K562 (cell line): ENCODE data around the gene CD300LB. TPM values are rescaled to one million over a fixed set of nuclear protein-coding genes. Genes with fewer than 3 reads are reported as not detected.

ENCODE experiments used
- ATAC-seq: fragments of 200-7000 bp; cut with Tn5 transposase; 3 replicates; pipeline ENCODE4 v1.9.1; 2020; ENCODE audit warnings: moderate library complexity
- BruUV-seq: library from RNA; stranded (reverse); fragments of 400-500 nt; replicated peaks from 2 replicates; lab custom pipeline; 2021; lab: Mats Ljungman, UMichigan
- CTCF ChIA-PET: fragments of 300-600 bp; formaldehyde crosslinking; extraction: SDS; loops from one replicate; lab custom pipeline; 2021; ENCODE audit warnings: low intra/inter-chr PET ratio; lab: Yijun Ruan, JAX
- POLR2A ChIA-PET: fragments of 300-600, 350-650 bp; sonication (Branson Sonifier 250); formaldehyde crosslinking; extraction: SDS; loops from one replicate; lab custom pipeline; 2021; ENCODE audit warnings: antibody characterized with exemption, inconsistent platforms; lab: Yijun Ruan, JAX
- DNase-seq, 4 experiments: peaks; one replicate each; pipeline versions ENCODE4 v3.0.0 to v3.0.0-alpha.2; 2011 to 2018; ENCODE audit warnings: low spot score in 3 of 4, mixed read lengths in 3 of 4; ENCODE audit errors: extremely low read depth in 1 of 4
- FAIRE-seq: peaks from 2 replicates; lab custom pipeline; 2011; peaks lifted over from hg19 to GRCh38; lab: Jason Lieb, UNC
- H2AFZ ChIP-seq: 2 replicates; pipeline ENCODE4 v1.6.0; 2011; ENCODE audit warnings: low read depth, low read length, control low read depth, inconsistent platforms
- H3K27ac ChIP-seq: fragments of 200-600 bp; 3 replicates; pipeline ENCODE4 v1.8.0; 2011; ENCODE audit warnings: low read depth, mild to moderate bottlenecking, control low read depth, inconsistent platforms, low read length, moderate library complexity, mixed read lengths; ENCODE audit errors: extremely low read depth
- H3K27me3 ChIP-seq, 2 experiments: fragments of 300-600 bp in 1 of 2; 2 replicates in 1 of 2; 3 replicates in 1 of 2; pipeline versions ENCODE4 v1.6.0 to v1.8.0; 2011; ENCODE audit warnings: inconsistent platforms in 2 of 2, low read length in 2 of 2, mild to moderate bottlenecking in 1 of 2, mixed read lengths in 1 of 2, moderate library complexity in 1 of 2; ENCODE audit not compliant: control insufficient read depth in 2 of 2, insufficient read depth in 2 of 2
- H3K36me3 ChIP-seq: fragments of 300-600 bp; 3 replicates; pipeline ENCODE4 v1.8.0; 2011; ENCODE audit warnings: mild to moderate bottlenecking, low read length, inconsistent platforms; ENCODE audit not compliant: control insufficient read depth, insufficient read depth
- H3K4me1 ChIP-seq, 2 experiments: fragments of 200-600 bp in 1 of 2; replicated peaks in 1 of 2; 2 replicates in 1 of 2; 3 replicates in 1 of 2; pipeline versions ENCODE4 v1.5.1 to v1.8.0; 2011; ENCODE audit warnings: inconsistent platforms in 2 of 2, low read length in 2 of 2, mild to moderate bottlenecking in 1 of 2, mixed read lengths in 1 of 2, moderate library complexity in 1 of 2; ENCODE audit not compliant: control insufficient read depth in 2 of 2, insufficient read depth in 2 of 2
- H3K4me2 ChIP-seq: 2 replicates; pipeline ENCODE4 v1.6.1; 2011; ENCODE audit warnings: low read length, control low read depth, inconsistent platforms, mixed read lengths; ENCODE audit not compliant: insufficient read depth
- H3K4me3 ChIP-seq: fragments of 200-600 bp; sonication (generic), shearing (Covaris generic); 2 replicates; pipeline ENCODE4 v1.5.1; 2016; ENCODE audit warnings: control low read depth, inconsistent platforms
- H3K79me2 ChIP-seq: fragments of 200-600 bp; 3 replicates; pipeline ENCODE4 v1.8.0; 2011; ENCODE audit warnings: low read length, inconsistent platforms; ENCODE audit not compliant: control insufficient read depth, insufficient read depth
- H3K9ac ChIP-seq, 2 experiments: 2 replicates each; pipeline versions ENCODE4 v1.6.0 to v1.6.1; 2011; ENCODE audit warnings: low read depth in 2 of 2, low read length in 2 of 2, control low read depth in 1 of 2, inconsistent platforms in 1 of 2, mild to moderate bottlenecking in 1 of 2, mixed read lengths in 1 of 2; ENCODE audit not compliant: insufficient read depth in 1 of 2
- H3K9me1 ChIP-seq: one replicate; pipeline ENCODE4 v1.6.0; 2011; ENCODE audit warnings: inconsistent platforms, mild to moderate bottlenecking, low read length, moderate library complexity; ENCODE audit not compliant: control insufficient read depth, insufficient read depth
- H3K9me3 ChIP-seq: replicated peaks from 2 replicates; pipeline ENCODE4 v1.5.1; 2011; ENCODE audit warnings: low read depth, low read length, inconsistent platforms; ENCODE audit not compliant: control insufficient read depth, insufficient read depth
- H4K20me1 ChIP-seq: replicated peaks from 2 replicates; pipeline ENCODE4 v1.6.1; 2011; ENCODE audit warnings: low read length, inconsistent platforms, mixed read lengths; ENCODE audit not compliant: control insufficient read depth, insufficient read depth
- C11orf30 ChIP-seq: fragments of 450-650 bp; IDR thresholded peaks from 2 replicates; pipeline ENCODE4 v1.6.1; 2016; ENCODE audit warnings: low read depth, mild to moderate bottlenecking
- NFE2 ChIP-seq: IDR thresholded peaks from 2 replicates; pipeline ENCODE4 v1.6.1; 2014; ENCODE audit warnings: antibody characterized with exemption, low read depth
- PHF8 ChIP-seq: fragments of 200-600 bp; sonication (generic); IDR thresholded peaks from 2 replicates; pipeline ENCODE4 v1.6.1; 2012; ENCODE audit warnings: mixed run types, mild to moderate bottlenecking, inconsistent platforms, low read length, moderate library complexity, borderline replicate concordance
- PTTG1 ChIP-seq: fragments of 450-650 bp; IDR thresholded peaks from 2 replicates; pipeline ENCODE4 v1.6.1; 2016; ENCODE audit warnings: low read depth, mild to moderate bottlenecking, missing genetic modification characterization, missing compliant biosample characterization
- ZNF212 ChIP-seq: fragments of 450-650 bp; formaldehyde crosslinking; IDR thresholded peaks from 2 replicates; pipeline ENCODE4 v1.4.0; 2020; ENCODE audit warnings: mild to moderate bottlenecking
- WGBS: fragments of 100-300 bp; shearing (Covaris generic); methylation state at CpG from one replicate; pipeline ENCODE4 v1.1.6; 2016; ENCODE audit warnings: low coverage, mixed read lengths; ENCODE audit not compliant: insufficient coverage; ENCODE audit errors: missing lambda C conversion rate; 5-methylcytosine and 5-hydroxymethylcytosine counted together
- in situ Hi-C: fragments of 300-500 bp; cut with MboI; formaldehyde crosslinking; loops from 4 replicates; pipeline ENCODE4 v1.15.0; 2018; ENCODE audit warnings: inconsistent platforms, mixed read lengths
- intact Hi-C: fragments of 100-400 bp; cut with micrococcal nuclease; formaldehyde crosslinking; loops from 2 replicates; pipeline ENCODE4 v1.14.2; 2022
- polyA plus RNA-seq, 8 experiments: library from polyadenylated mRNA; depleted of rRNA in 4 of 8; stranded (reverse) in 5 of 8; unstranded in 3 of 8; fragments of >200 nt; fragmentation: Nextera tagmentation in 2 of 8; fragmentation: Illumina TruSeq in 1 of 8; extraction: Ambion mirVana in 2 of 8; extraction: Trizol in 1 of 8; gene quantifications; 2 replicates each; pipeline versions ENCODE4 v1.2.1 to v1.2.3, GENCODE V29; 2011 to 2014; ENCODE audit warnings: inconsistent platforms in 1 of 8, missing spikeins in 1 of 8
- total RNA-seq, 7 experiments: library from RNA; depleted of rRNA in 6 of 7; stranded (reverse); fragments of >200 nt in 6 of 7; fragmentation: Illumina TruSeq in 2 of 7; extraction: Trizol in 2 of 7; gene quantifications; 2 replicates each; pipeline versions ENCODE4 v1.2.1 to v1.2.3, GENCODE V29; 2011 to 2021; ENCODE audit warnings: low replicate concordance in 1 of 7
- TF ChIP-seq, protein P1 (sequence below): sonication (generic); formaldehyde crosslinking; IDR thresholded peaks from 2 replicates; pipeline ENCODE4 v1.4.0; 2020; ENCODE audit warnings: mild to moderate bottlenecking, missing genetic modification reagents
- TF ChIP-seq, protein P2 (sequence below): sonication (generic); formaldehyde crosslinking; IDR thresholded peaks from 2 replicates; pipeline ENCODE4 v1.8.0; 2022; ENCODE audit warnings: mild to moderate bottlenecking, missing genetic modification reagents

CD300LB gene
- total and polyA plus RNA-seq, 9 of the 15 experiments (the other 6 are each of a cell fraction or from before 2014, with no cell fraction given): not detected

DNA sequence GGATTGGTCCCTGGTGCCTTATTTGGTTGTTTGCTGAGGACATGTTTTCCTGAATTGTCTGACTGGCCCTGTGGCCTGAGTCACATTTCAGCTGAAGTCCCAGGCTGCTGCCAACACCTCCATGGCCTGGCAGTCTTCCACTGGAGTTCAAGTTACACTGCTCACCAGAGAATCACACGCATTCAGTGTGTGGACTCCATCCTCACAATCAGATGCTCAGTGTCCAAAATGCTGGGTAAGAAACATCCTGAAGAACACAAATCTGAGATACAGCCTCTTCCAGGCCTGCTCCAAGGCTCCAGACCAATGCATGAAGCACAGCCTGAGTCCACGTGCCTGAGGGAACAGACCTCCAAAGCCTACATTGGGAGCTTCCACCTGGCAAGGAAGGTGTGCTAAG, 19.2 kb downstream of the CD300LB start:
- Histone ChIP-seq H3K9ac (no peak overlapping the region), H3K9me3 (peaks cover 13% of the 10 kb centered on the region), H3K4me2 (no peak overlapping the region), H4K20me1 (no peaks in the 10 kb centered on the region), H2AFZ (no peak overlapping the region), H3K36me3 (no peaks in the 10 kb centered on the region; the same call in 2 of the 3 replicates), H3K4me3 (no peak overlapping the region), H3K4me1 (no peaks in the 10 kb centered on the region), H3K9me1 (no peaks in the 10 kb centered on the region), H3K27ac (no peak overlapping the region), H3K27me3 (no peaks in the 10 kb centered on the region), H3K79me2 (no peaks in the 10 kb centered on the region)
- intact Hi-C loops: no loop called here
- 0% methylated on average over 2 of the region's 2 CpGs for WGBS
- ChIA-PET CTCF (no interaction called here), POLR2A (interaction anchor here (0.6 to 2.2 kb wide), 2 partner anchors 11 to 58 kb away, joined by 4 to 5 read pairs; no protein-coding TSS in a partner anchor)
- no peak for DNase-seq
- in situ Hi-C loops: no loop called here
- ATAC-seq: no peak
- no peak for TF ChIP-seq ZNF212 (CRISPR knock-in tag)
- no peak for TF ChIP-seq PHF8
- TF ChIP-seq, protein P1, sequence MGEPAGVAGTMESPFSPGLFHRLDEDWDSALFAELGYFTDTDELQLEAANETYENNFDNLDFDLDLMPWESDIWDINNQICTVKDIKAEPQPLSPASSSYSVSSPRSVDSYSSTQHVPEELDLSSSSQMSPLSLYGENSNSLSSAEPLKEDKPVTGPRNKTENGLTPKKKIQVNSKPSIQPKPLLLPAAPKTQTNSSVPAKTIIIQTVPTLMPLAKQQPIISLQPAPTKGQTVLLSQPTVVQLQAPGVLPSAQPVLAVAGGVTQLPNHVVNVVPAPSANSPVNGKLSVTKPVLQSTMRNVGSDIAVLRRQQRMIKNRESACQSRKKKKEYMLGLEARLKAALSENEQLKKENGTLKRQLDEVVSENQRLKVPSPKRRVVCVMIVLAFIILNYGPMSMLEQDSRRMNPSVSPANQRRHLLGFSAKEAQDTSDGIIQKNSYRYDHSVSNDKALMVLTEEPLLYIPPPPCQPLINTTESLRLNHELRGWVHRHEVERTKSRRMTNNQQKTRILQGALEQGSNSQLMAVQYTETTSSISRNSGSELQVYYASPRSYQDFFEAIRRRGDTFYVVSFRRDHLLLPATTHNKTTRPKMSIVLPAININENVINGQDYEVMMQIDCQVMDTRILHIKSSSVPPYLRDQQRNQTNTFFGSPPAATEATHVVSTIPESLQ (CRISPR knock-in tag): no peak
- no peak for FAIRE-seq
- no TSS peak for BruUV-seq

DNA sequence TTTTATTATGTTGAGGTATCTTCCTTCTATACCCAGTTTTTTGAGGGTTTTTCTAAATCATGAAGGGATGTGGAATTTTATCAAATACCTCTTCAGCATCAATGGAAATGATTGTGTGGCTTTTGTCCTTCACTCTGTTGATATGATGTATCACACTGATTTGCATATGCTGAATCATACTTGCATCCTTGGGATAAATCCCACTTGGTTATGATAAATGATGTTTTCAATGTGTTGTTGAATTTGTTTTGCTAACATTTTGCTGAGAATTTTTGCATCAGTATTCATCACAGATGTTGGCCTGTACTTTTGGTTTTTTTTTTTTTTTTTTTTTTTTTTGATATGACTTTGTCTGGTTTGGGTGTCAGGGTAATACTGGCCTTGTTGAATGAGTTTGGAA, 23.1 kb downstream of the CD300LB start:
- H3K27ac ChIP-seq: no peak overlapping the region
- TF ChIP-seq NFE2 (0 out of 2 replicates have a peak, but pooled peaks have one; percentile 2), PTTG1 (tag) (no peak), C11orf30 (0 out of 2 replicates have a peak, but pooled peaks have one; percentile 6)
- TF ChIP-seq, protein P2, sequence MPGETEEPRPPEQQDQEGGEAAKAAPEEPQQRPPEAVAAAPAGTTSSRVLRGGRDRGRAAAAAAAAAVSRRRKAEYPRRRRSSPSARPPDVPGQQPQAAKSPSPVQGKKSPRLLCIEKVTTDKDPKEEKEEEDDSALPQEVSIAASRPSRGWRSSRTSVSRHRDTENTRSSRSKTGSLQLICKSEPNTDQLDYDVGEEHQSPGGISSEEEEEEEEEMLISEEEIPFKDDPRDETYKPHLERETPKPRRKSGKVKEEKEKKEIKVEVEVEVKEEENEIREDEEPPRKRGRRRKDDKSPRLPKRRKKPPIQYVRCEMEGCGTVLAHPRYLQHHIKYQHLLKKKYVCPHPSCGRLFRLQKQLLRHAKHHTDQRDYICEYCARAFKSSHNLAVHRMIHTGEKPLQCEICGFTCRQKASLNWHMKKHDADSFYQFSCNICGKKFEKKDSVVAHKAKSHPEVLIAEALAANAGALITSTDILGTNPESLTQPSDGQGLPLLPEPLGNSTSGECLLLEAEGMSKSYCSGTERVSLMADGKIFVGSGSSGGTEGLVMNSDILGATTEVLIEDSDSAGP: no peak
- TF ChIP-seq, all 486 proteins: peak for 2
- DNase-seq: no peak
- ATAC-seq: no peak
- ChIA-PET POLR2A (no interaction called here), CTCF (no interaction called here)
- Histone ChIP-seq H3K27me3 (no peaks in the 10 kb centered on the region), H3K9me1 (no peaks in the 10 kb centered on the region), H3K4me3 (no peak overlapping the region), H3K79me2 (no peaks in the 10 kb centered on the region), H3K4me1 (no peaks in the 10 kb centered on the region), H4K20me1 (no peaks in the 10 kb centered on the region), H3K4me2 (no peak overlapping the region), H3K9me3 (no peaks in the 10 kb centered on the region), H3K36me3 (no peaks in the 10 kb centered on the region), H2AFZ (no peak overlapping the region), H3K9ac (no peak overlapping the region)
- intact Hi-C loops (no loop called here), in situ Hi-C loops (no loop called here)
- FAIRE-seq: no peak
- BruUV-seq: no TSS peak
